B cell (primary cell): ENCODE data around the gene TRIM27. TPM values are rescaled to one million over a fixed set of nuclear protein-coding genes. Genes with fewer than 3 reads are reported as not detected.

Source experiments
- ATAC-seq: fragments of 200-7000 bp; cut with Tn5 transposase; one replicate; pipeline ENCODE4 v1.10.0; 2021; ENCODE audit warnings: low read depth, mild to moderate bottlenecking, moderate number of reproducible peaks, moderate library complexity
- CTCF ChIA-PET: fragments of 350-600 bp; sonication (Branson Sonifier 250); formaldehyde crosslinking; loops from one replicate; lab custom pipeline; 2021; ENCODE audit warnings: antibody characterized with exemption, inconsistent platforms; lab: Charles Lee
- POLR2A ChIA-PET: fragments of 350-600 bp; sonication (Branson Sonifier 250); formaldehyde crosslinking; loops from one replicate; lab custom pipeline; 2021; ENCODE audit warnings: antibody characterized with exemption; lab: Charles Lee
- DNase-seq: peaks from one replicate; pipeline ENCODE4 v3.0.0; 2013
- H2AFZ ChIP-seq: 2 replicates; pipeline ENCODE4 v1.6.1; 2012; ENCODE audit warnings: mild to moderate bottlenecking, low read depth, low read length; ENCODE audit not compliant: insufficient read depth, poor library complexity, severe bottlenecking
- H3K27ac ChIP-seq, 2 donors: 1 replicate in 1 of 2; 2 replicates in 1 of 2; pipeline ENCODE4 v1.5.1; 2012 to 2013; ENCODE audit warnings: low read length in 2 of 2, mild to moderate bottlenecking in 2 of 2, moderate library complexity in 1 of 2
- H3K27me3 ChIP-seq, 4 experiments: fragments of 200-600 bp in 1 of 4; sonication (generic) in 1 of 4; replicated peaks in 1 of 4; 1 replicate in 2 of 4; 2 replicates in 2 of 4; pipeline versions ENCODE4 v1.6.1 to v1.7.0; 2013 to 2016; ENCODE audit warnings: low read length in 3 of 4, mild to moderate bottlenecking in 2 of 4, mixed read lengths in 1 of 4, moderate library complexity in 1 of 4; ENCODE audit not compliant: insufficient read depth in 4 of 4, control insufficient read depth in 3 of 4; ENCODE audit errors: control extremely low read depth in 1 of 4
- H3K36me3 ChIP-seq, 2 experiments: replicated peaks in 1 of 2; 1 replicate in 1 of 2; 2 replicates in 1 of 2; pipeline versions ENCODE4 v1.6.1 to v1.7.1; 2013; ENCODE audit warnings: low read length in 1 of 2; ENCODE audit not compliant: insufficient read depth in 2 of 2, control insufficient read depth in 1 of 2; ENCODE audit errors: control extremely low read depth in 1 of 2, extremely low read depth in 1 of 2
- H3K4me1 ChIP-seq, 2 donors: fragments of 200-600 bp in 1 of 2; sonication (generic) in 1 of 2; 1 replicate in 1 of 2; 2 replicates in 1 of 2; pipeline versions ENCODE4 v1.5.1 to v1.6.1; 2013 to 2017; ENCODE audit warnings: low read length in 2 of 2; ENCODE audit not compliant: control insufficient read depth in 2 of 2, insufficient read depth in 2 of 2
- H3K4me2 ChIP-seq: replicated peaks from 2 replicates; pipeline ENCODE3; 2012; ENCODE audit warnings: mild to moderate bottlenecking, low read depth, low read length; ENCODE audit not compliant: poor library complexity, severe bottlenecking
- H3K4me3 ChIP-seq, 5 experiments: fragments of 200-600 bp in 1 of 5; sonication (generic) in 1 of 5; 1 replicate in 3 of 5; 2 replicates in 2 of 5; pipeline versions ENCODE4 v1.5.1 to v1.7.0; 2011 to 2016; ENCODE audit warnings: low read length in 4 of 5, mild to moderate bottlenecking in 4 of 5, low read depth in 2 of 5, control low read depth in 1 of 5, moderate library complexity in 1 of 5; ENCODE audit not compliant: insufficient read depth in 1 of 5; ENCODE audit errors: control extremely low read depth in 1 of 5, extremely low read depth in 1 of 5
- H3K79me2 ChIP-seq: fragments of 200-600 bp; sonication (generic); one replicate; pipeline ENCODE4 v1.6.0; 2016; ENCODE audit warnings: low read length; ENCODE audit not compliant: control insufficient read depth, insufficient read depth
- H3K9ac ChIP-seq: fragments of 200-600 bp; sonication (generic); 2 replicates; pipeline ENCODE4 v1.6.1; 2017; ENCODE audit warnings: mild to moderate bottlenecking, low read length, moderate library complexity
- H3K9me3 ChIP-seq, 3 donors: one replicate each; pipeline versions ENCODE4 v1.6.1 to v1.7.1; 2013; ENCODE audit warnings: low read length in 2 of 3; ENCODE audit not compliant: control insufficient read depth in 2 of 3, insufficient read depth in 1 of 3; ENCODE audit errors: control extremely low read depth in 1 of 3
- H4K20me1 ChIP-seq: 2 replicates; pipeline ENCODE4 v1.6.0; 2012; ENCODE audit warnings: mild to moderate bottlenecking, low read length; ENCODE audit not compliant: insufficient read depth, control insufficient read depth, poor library complexity, severe bottlenecking
- H3K27ac Mint-ChIP-seq: one replicate; pipeline ENCODE4 v1.8.0; 2021; ENCODE audit warnings: mixed read lengths
- H3K27me3 Mint-ChIP-seq: one replicate; pipeline ENCODE4 v1.8.0; 2021; ENCODE audit warnings: mixed read lengths
- H3K4me1 Mint-ChIP-seq: one replicate; pipeline ENCODE4 v1.8.0; 2021; ENCODE audit warnings: mixed read lengths
- H3K4me3 Mint-ChIP-seq: one replicate; pipeline ENCODE4 v1.8.0; 2021; ENCODE audit warnings: mixed read lengths
- H3K9me3 Mint-ChIP-seq: one replicate; pipeline ENCODE4 v1.8.0; 2022; ENCODE audit warnings: mixed read lengths; ENCODE audit not compliant: insufficient read depth
- EZH2 ChIP-seq: IDR thresholded peaks from 2 replicates; pipeline ENCODE4 v1.6.1; 2012; ENCODE audit warnings: borderline replicate concordance, low read depth, mild to moderate bottlenecking, moderate library complexity, low read length; ENCODE audit not compliant: insufficient read depth, poor library complexity, severe bottlenecking
- WGBS: methylation state at CpG from one replicate; pipeline ENCODE4 v1.1.5; 2013; ENCODE audit warnings: missing lambda C conversion rate; ENCODE audit not compliant: insufficient coverage; 5-methylcytosine and 5-hydroxymethylcytosine counted together
- intact Hi-C: fragments of 100-400 bp; cut with micrococcal nuclease; formaldehyde crosslinking; loops from one replicate; pipeline ENCODE4 v1.10.0; 2022
- polyA plus RNA-seq: library from polyadenylated mRNA; depleted of rRNA; stranded (reverse); fragments of >200 nt; gene quantifications from 2 replicates; pipeline ENCODE4 v1.2.3, GENCODE V29; 2012
- total RNA-seq, 2 donors: library from RNA; stranded (reverse); fragments of 120-200 nt in 1 of 2; gene quantifications; 1 replicate in 1 of 2; 2 replicates in 1 of 2; pipeline versions ENCODE4 v1.2.3 to v1.2.4, GENCODE V29; 2013 to 2022
- TF ChIP-seq, protein P1 (sequence below): fragments of 200-600 bp; IDR thresholded peaks from one replicate; pipeline ENCODE4 v1.8.0; 2022; ENCODE audit warnings: antibody characterized with exemption, mild to moderate bottlenecking

The TRIM27 gene
- total and polyA plus RNA-seq, 2 donors (not counting 1 experiment from before 2014, with no cell fraction given) = 48.3 to 70.0 TPM

- H3K27me3 Mint-ChIP-seq = peaks cover 26% of the 10 kb centered on the region
- Histone ChIP-seq H3K36me3 (no peaks in the 10 kb centered on the region), H3K9me3 (peaks cover 0 to 8% (median 0%) of the 10 kb centered on the region in 3 donors), H3K9ac (peak overlapping the region; percentile 51), H3K79me2 (no peaks in the 10 kb centered on the region), H3K4me1 (peaks cover 10 to 11% of the 10 kb centered on the region in 2 donors), H2AFZ (peak overlapping the region; percentile 17), H3K4me2 (peak overlapping the region; percentile 78), H3K27ac (no peak overlapping the region), H3K27me3 (peaks cover 0 to 27% (median 7%) of the 10 kb centered on the region in 4 experiments), H3K4me3 (peak overlapping the region in 4 of 5 experiments; percentile 1 to 54 (median 39)), H4K20me1 (no peaks in the 10 kb centered on the region)
- H3K4me3 Mint-ChIP-seq = peak overlapping the region; percentile 77
- ChIA-PET POLR2A (no interaction called here), CTCF (interaction anchor here (0.8 kb wide), 1 partner anchor 63 kb away, joined by 3 read pairs; no protein-coding TSS in a partner anchor)
- no peak for ATAC-seq
- intact Hi-C loops = no loop called here
- no peaks in the 10 kb centered on the region for H3K9me3 Mint-ChIP-seq
- peaks cover 15% of the 10 kb centered on the region for H3K4me1 Mint-ChIP-seq
- peak overlapping the region; percentile 20 for H3K27ac Mint-ChIP-seq
- 1% methylated on average over 14 of the region's 22 CpGs for WGBS
- TF ChIP-seq, protein P1, sequence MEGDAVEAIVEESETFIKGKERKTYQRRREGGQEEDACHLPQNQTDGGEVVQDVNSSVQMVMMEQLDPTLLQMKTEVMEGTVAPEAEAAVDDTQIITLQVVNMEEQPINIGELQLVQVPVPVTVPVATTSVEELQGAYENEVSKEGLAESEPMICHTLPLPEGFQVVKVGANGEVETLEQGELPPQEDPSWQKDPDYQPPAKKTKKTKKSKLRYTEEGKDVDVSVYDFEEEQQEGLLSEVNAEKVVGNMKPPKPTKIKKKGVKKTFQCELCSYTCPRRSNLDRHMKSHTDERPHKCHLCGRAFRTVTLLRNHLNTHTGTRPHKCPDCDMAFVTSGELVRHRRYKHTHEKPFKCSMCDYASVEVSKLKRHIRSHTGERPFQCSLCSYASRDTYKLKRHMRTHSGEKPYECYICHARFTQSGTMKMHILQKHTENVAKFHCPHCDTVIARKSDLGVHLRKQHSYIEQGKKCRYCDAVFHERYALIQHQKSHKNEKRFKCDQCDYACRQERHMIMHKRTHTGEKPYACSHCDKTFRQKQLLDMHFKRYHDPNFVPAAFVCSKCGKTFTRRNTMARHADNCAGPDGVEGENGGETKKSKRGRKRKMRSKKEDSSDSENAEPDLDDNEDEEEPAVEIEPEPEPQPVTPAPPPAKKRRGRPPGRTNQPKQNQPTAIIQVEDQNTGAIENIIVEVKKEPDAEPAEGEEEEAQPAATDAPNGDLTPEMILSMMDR = no peak
- no peak for TF ChIP-seq EZH2
- DNase-seq = peak; percentile 43
Observed at GRCh38 chr6:28953585-28954258, 29.9 kb upstream of the TRIM27 start.

- Histone ChIP-seq H3K27me3 (peaks cover 0 to 27% (median 7%) of the 10 kb centered on the region in 4 experiments), H3K27ac (no peak overlapping the region), H3K4me2 (peak overlapping the region; percentile 78), H3K79me2 (no peaks in the 10 kb centered on the region), H3K4me3 (peak overlapping the region in 4 of 5 experiments; percentile 1 to 54 (median 39)), H3K9ac (peak overlapping the region; percentile 51), H3K9me3 (peaks cover 0 to 8% (median 0%) of the 10 kb centered on the region in 3 donors), H3K4me1 (peaks cover 10 to 11% of the 10 kb centered on the region in 2 donors), H2AFZ (no peak overlapping the region), H3K36me3 (no peaks in the 10 kb centered on the region), H4K20me1 (no peaks in the 10 kb centered on the region)
- ChIA-PET CTCF (interaction anchor here (0.8 kb wide), 1 partner anchor 63 kb away, joined by 3 read pairs; no protein-coding TSS in a partner anchor), POLR2A (no interaction called here)
- ATAC-seq (peak; percentile 45), DNase-seq (peak; percentile 68)
- H3K4me1 Mint-ChIP-seq = peaks cover 15% of the 10 kb centered on the region
- no peak for TF ChIP-seq EZH2
- TF ChIP-seq, protein P1 = no peak
- peaks cover 23% of the 10 kb centered on the region for H3K27me3 Mint-ChIP-seq
- 18% methylated on average over 9 of the region's 13 CpGs for whole genome bisulfite sequencing
- intact Hi-C loops = no loop called here
- no peaks in the 10 kb centered on the region for H3K9me3 Mint-ChIP-seq
- peak overlapping the region; percentile 20 for H3K27ac Mint-ChIP-seq
- H3K4me3 Mint-ChIP-seq = peak overlapping the region; percentile 77
Observed at GRCh38 chr6:28953039-28953584, 29.3 kb upstream of the TRIM27 start.
